A673 (cell line): ENCODE measurements around the gene PPA2.

Experiments
- CTCF ChIP-seq: fragments of 300-800, 200-600 bp; sonication (generic); conservative IDR thresholded peaks from 2 replicates; pipeline ENCODE4 v1.5.1; 2017; ENCODE audit warnings: low read depth, mild to moderate bottlenecking, antibody characterized with exemption, low read length, moderate library complexity, mixed read lengths
- EZH2 ChIP-seq: fragments of 200-600 bp; sonication (generic); IDR thresholded peaks from 2 replicates; pipeline ENCODE4 v1.6.1; 2017; ENCODE audit warnings: borderline replicate concordance, low read depth, mild to moderate bottlenecking, mixed read lengths, antibody characterized with exemption, low read length; ENCODE audit not compliant: poor library complexity, severe bottlenecking

DNA sequence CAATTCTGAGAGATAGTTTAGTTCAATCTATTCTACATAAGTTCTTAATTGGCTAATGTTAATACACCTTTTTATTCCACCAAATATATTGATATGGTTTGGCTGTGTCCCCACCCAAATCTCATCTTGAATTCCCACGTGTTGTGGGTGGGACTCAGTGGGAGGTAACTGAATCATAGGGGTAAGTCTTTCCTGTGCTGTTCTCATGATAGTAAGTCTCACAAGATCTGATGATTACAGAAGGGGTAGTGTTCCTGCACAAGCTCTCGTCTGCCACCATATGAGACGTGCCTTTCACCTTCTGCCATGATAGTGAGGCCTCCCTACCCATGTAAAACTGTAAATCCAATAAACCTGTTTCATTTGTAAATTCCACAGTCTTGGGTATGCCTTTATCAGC lies 11.3 kb downstream of the PPA2 start:
- TF ChIP-seq CTCF (no peak), EZH2 (no peak)
